ENCODE results near the gene UBE3A.

DNA sequence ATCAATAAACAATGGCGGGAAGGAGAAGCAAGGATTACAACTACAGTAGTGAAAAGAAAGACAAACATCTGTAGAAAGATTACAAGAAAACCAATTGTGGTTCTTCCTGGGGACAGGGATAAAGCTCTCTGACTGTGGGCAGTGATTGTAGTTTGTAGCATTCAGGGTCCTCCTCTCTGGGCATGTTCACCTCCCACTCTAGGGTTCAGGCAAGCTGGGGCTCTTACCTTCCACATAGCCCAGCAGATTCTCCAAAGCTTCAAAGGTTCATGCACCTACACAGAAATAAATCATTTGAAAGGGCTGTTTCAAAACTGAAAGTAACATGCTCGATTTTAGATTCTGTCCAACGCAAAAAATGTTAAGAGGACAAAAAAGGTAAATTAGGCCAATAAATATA lies 17.4 kb upstream of the UBE3A start:
- TF ChIP-seq CTCF (conservative IDR thresholded peaks at IDR 0.05 in 1 of 2, IDR thresholded peaks at IDR 0.05 in 1 of 2; ENCODE audit: extremely low read depth in 1 of 2, insufficient read depth in 1 of 2, low read depth in 1 of 2, low read length in 2 of 2) = no peak
- no peak for TF ChIP-seq EZH2 (IDR thresholded peaks at IDR 0.05; ENCODE audit: borderline replicate concordance, low read length)

Data from mammary epithelial cell (primary cell).